OCI-LY1 (cell line): ENCODE measurements around the gene GPRIN2.

Source experiments
- EZH2 ChIP-seq: fragments of 200-600 bp; sonication (generic), shearing (Covaris generic); IDR thresholded peaks from 2 replicates; pipeline ENCODE4 v1.8.0; 2017; ENCODE audit warnings: borderline replicate concordance, mixed run types, mild to moderate bottlenecking, antibody characterized with exemption, low read length, moderate library complexity, mixed read lengths
- TF ChIP-seq, protein P1 (sequence below): fragments of 200-600 bp; sonication (generic), shearing (Covaris generic); IDR thresholded peaks from 2 replicates; pipeline ENCODE4 v1.5.1; 2017; ENCODE audit warnings: mild to moderate bottlenecking, antibody characterized with exemption, low read length, moderate library complexity, mixed read lengths

DNA sequence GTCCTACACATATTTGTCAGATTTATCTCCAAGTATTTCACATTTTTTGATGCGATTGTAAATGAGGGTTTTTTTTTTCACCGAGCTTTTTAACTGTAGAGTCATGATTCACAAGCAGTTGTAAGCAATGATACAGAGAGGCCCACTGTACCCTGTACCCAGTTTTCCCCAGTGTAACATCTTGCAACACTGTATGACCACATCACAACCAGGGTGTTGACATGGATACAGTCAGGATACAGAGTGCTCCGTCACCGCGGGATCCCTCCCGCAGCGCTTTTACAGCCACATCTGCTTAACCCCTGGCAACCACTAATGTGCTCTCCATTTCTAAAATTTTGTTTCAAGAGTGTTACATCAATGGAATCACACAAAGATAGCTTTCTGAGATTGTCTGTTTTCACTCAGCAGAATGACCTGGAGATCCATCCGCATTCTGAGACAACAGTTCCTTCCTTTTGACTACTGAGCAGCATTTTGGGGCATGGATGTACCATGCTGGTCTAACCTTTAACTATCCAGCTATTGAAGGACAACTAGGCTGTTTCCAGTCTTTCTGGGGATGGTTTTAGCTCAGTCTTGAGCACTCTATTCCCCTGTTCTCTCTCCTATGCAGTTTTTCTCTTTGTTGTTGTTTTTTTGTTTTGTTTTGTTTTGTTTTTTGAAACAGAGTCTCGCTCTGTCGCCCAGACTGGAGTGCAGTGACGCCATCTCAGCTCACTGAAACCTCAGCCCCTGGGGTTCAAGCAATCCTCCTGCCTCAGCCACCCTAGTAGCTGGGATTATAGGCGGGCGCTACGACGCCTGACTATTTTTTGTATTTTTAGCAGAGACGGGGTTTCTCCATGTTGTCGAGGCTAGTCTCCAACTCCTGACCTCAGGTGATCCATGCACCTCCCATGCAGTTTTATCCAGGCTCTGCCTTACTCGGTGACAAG lies 25.9 kb downstream of the GPRIN2 start:
- TF ChIP-seq, protein P1, sequence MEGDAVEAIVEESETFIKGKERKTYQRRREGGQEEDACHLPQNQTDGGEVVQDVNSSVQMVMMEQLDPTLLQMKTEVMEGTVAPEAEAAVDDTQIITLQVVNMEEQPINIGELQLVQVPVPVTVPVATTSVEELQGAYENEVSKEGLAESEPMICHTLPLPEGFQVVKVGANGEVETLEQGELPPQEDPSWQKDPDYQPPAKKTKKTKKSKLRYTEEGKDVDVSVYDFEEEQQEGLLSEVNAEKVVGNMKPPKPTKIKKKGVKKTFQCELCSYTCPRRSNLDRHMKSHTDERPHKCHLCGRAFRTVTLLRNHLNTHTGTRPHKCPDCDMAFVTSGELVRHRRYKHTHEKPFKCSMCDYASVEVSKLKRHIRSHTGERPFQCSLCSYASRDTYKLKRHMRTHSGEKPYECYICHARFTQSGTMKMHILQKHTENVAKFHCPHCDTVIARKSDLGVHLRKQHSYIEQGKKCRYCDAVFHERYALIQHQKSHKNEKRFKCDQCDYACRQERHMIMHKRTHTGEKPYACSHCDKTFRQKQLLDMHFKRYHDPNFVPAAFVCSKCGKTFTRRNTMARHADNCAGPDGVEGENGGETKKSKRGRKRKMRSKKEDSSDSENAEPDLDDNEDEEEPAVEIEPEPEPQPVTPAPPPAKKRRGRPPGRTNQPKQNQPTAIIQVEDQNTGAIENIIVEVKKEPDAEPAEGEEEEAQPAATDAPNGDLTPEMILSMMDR = no peak
- TF ChIP-seq EZH2 = no peak
